Right lobe of liver (tissue), 4 donors: ENCODE data around the gene SLC15A3.

ENCODE experiments used
- POLR2A ChIP-seq: fragments of 450-650 bp; IDR thresholded peaks from one replicate; pipeline ENCODE4 v1.6.1; 2017; ENCODE audit warnings: antibody characterized with exemption, mild to moderate bottlenecking
- TF ChIP-seq, protein P1 (sequence below), 4 donors: fragments of 200-600 bp in 3 of 4; fragments of 450-650 bp in 1 of 4; IDR thresholded peaks; one replicate each; pipeline versions ENCODE4 v1.5.1 to v1.8.0; 2016 to 2022; ENCODE audit warnings: antibody characterized with exemption in 4 of 4, mild to moderate bottlenecking in 2 of 4
- donor health status: DM: no; HTN: no; CAD: no.
- donor health status: DM: no; HTN: no; CAD: no.
- donor health status: DM: no; HTN: yes; CAD: no.

GRCh38 chr11:60925868-60926267 is 26.1 kb downstream of the SLC15A3 start:
- TF ChIP-seq, protein P1, sequence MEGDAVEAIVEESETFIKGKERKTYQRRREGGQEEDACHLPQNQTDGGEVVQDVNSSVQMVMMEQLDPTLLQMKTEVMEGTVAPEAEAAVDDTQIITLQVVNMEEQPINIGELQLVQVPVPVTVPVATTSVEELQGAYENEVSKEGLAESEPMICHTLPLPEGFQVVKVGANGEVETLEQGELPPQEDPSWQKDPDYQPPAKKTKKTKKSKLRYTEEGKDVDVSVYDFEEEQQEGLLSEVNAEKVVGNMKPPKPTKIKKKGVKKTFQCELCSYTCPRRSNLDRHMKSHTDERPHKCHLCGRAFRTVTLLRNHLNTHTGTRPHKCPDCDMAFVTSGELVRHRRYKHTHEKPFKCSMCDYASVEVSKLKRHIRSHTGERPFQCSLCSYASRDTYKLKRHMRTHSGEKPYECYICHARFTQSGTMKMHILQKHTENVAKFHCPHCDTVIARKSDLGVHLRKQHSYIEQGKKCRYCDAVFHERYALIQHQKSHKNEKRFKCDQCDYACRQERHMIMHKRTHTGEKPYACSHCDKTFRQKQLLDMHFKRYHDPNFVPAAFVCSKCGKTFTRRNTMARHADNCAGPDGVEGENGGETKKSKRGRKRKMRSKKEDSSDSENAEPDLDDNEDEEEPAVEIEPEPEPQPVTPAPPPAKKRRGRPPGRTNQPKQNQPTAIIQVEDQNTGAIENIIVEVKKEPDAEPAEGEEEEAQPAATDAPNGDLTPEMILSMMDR (IDR thresholded peaks at IDR 0.05) = no peak
- no peak for TF ChIP-seq POLR2A
